Activated CD4-positive, alpha-beta T cell treated with anti-CD3 and anti-CD28 coated beads for 24 hours (primary cell): Measurements from ENCODE around the gene GABRB1.

Source experiments
- DNase-seq, 2 donors: peaks; one replicate each; pipeline ENCODE4 v3.0.0-alpha.2; 2020; ENCODE audit warnings: low read depth in 2 of 2

Gene GABRB1

DNA sequence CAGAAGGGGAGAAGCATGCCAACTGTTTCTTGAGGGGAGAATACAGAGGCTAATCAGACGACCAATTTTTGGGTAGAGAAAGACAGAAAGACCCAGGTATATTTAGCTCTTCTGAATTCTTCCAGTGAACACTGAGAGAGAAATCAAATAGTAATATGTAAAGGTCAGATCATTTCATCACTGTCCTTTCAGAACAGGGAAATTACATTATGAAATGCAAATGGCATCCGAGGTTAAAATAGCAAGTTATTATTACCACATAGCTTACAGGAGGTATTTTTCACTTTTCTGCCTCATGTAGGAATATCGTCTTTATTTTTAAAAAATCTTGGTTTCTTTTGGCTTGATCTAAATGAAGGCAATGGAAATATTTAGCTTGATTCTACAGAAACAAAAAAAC lies 18.0 kb downstream of the GABRB1 start:
- DNase-seq = no peak

DNA sequence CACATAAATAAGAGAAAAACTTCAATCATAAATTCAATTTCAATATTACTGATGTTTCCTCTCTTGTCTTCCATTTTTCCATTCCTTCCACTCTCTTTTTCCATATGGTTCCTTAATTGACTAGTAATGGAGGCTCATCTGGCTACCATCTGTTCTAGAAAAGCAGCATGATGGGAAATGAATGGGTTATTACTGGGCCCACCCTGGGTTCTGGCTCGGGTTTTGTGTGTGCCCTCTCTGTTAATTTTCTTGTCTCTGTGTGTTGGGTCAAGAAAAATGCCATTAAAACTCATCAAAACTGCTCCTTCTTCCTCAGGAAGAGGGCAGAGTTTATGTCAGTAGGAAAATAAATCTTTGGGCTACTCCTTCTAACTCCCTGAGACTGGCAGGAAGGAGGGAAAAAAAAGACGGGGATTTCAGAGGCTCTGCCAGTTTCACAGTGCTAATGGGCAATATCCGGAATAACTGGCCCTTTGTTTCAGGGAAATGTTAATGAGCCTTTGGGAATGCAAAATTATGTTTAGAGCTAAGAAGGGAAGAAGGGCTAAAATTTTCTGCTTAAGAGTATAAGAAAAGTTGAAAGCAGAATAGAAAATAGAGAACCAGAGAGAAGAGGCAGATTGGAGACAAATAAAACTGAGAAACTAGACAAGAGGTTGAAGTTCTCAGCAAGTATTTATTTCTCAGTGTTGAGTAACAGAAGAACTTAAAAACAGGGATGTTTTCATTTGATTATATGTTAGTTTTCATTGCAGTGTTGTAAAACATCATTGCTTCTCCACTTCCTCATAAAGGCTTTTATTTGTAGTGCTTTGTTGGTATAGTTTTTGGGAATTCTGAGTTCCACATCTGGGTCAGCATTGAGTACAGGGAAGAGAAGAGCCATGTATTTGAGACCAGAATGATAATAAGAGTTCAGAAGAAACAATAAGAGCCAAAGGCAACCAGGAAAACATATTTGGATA lies 19.7 kb downstream of the GABRB1 start:
- no peak for DNase-seq

DNA sequence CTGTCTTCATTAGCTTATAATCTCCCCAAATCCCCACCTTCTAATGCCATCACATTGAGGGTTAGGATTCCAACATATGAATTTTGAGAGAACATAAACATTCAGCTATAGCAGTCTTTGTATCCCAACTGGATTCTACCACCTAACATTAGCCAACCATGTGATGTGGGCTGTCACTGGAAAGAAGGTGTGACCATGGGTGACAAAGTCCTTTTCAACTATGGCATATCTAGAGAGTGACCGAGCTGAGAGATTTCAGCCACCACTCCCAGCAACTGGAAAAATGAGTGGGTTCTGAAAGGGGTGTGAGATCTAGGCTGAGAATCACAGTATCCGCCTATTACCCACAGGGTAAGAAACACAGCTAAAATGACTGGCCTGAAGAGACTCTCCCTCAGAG lies 22.1 kb downstream of the GABRB1 start:
- DNase-seq = no peak

DNA sequence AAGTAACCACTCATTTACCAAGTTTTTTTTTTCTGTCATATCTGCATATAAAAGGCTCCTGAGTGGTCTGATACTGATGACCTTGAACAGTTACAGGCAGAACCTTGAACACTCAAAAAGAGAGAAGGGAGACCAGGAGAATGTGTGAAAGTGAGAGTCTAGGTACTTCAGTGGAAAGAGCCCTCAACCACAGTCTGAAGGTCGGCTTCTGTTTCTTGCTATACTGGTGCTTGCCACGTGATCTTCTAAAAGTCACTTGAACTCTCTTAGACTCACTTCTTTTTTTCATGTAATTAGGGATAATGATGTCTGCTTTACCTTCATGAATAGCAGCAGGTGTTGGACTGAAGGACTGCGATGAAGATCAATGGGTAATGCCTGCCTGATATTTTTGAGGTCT lies 22.8 kb downstream of the GABRB1 start:
- DNase-seq = no peak

DNA sequence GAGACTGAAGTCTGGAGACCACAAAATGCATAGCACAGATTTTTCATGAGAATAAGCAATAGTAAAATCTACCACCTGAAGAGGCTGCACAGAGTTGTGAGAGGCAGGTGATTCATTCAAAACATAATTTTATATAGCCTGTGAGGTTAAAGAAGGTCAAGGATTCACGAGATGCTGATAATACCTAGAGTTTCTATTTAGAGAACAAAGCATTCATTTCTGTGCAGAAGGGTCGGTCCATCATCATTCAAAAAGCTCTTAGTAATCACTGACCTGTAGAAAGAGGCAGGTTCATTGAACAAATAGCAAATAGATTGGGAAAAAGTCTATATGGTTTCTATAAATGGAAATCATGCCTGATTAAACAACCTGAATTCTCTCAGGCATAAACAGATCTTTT lies 26.6 kb downstream of the GABRB1 start:
- DNase-seq = no peak

DNA sequence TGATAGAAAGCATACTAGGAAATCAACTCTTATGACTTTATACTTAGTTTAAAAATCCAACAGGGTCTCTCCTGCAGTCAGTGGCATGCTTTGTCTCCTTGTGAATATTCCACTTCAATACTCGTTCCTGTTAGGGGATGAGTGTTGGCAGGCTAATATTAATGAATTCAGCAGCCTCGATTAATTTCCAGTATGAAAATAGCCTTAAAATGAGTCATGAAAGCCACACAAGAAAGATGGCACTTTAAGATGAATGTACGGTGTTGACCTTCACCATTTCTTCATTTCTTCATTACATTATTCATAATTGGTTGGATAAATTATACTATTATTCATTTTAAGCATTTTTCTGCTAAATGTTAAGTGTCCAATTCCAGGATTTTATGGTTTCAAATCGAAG lies 29.2 kb downstream of the GABRB1 start:
- DNase-seq = no peak

DNA sequence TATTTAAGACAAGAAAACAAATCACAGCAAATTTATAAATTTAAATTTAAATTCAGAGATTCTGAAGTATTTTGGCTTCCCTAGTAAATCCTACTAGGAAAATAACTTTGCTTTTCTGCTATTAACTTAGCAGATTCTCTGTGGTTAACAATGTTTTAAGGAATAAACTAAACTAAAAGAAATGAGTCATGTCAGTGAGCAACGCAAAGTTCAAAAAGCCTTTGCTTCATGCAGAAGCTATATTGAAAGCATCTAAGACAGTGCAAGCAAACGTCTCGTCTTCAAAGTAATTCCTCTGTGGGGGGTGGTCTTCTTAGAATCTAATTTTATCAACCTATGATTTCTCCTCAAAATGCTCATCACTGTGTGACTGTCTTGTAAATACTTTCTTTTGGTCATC lies 30.1 kb downstream of the GABRB1 start:
- no peak for DNase-seq

DNA sequence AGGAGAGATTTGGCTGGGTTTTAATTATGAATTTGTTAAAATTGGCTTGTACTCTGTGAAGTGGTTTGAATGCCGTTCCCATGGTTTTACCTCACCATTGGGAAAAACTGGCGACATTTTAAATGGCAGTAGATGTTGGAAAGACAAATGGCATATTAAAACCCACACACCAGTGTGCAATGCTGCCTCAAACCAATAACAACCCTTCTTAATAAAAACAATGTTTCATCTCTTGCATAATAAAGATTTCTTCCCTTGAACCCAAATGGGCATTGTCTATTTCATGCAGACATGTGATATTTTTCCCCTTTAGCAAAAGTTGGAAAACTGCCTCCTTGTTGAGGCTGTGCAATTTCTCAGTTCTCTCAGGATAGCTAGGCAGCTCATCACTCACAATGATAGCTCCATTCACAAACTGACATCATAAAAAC lies 33.7 kb downstream of the GABRB1 start:
- DNase-seq = no peak

DNA sequence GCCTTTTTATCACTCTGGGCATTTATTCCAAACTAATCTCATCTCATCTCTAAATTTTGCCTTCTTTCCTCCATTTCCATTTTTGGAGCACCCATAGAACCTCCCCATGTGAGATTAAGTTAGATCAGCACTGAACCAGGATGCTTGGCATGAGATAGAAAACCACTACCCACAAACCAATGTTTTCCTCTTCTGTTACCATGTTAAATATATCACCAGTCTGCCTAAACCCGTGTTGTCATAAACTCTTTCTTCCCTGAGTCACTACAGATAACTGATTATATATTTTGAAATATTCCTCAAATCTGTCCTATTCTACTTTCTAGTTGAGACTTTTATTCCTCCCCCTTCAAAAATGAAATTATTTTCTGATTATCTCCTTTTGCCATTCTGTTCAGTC lies 37.6 kb downstream of the GABRB1 start:
- no peak for DNase-seq

DNA sequence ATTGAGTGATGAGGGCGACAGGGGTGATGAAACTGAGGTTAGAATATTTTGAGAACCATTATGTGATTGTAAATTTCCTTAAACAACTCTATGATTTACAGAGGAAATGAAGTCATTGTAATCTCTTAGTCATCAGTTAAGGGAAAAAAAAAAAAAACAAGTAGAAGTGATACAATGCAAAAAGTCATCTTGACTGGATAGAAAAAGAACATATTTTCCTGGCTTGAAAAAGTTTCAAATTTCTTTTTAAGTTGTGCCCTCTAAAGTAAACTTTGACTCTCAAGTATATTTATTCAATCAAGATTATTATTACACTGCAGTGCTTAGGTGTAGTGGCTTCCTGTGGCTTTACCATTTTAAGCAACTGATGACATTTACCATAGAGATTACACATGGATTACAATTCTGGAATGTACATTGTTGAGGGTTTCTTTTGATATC lies 40.6 kb downstream of the GABRB1 start:
- no peak for DNase-seq

DNA sequence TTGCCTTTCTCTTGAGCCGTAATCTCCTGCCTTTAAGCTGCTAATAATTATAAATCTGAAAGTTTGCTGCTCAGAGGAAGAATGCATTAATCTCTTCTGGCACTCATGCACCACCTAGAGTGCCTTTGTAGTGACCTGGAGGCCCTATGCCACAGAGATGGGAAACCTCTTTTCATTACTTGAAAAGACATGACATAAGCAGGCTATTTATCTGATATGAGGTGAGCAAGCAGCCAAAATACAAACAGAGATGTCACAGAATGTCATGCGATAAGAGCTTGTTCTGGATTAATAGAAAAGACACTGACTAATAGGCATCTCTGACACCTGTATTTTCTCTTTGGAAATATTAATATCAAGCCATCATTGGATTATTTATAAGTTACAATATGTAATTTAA lies 42.3 kb downstream of the GABRB1 start:
- DNase-seq = no peak

DNA sequence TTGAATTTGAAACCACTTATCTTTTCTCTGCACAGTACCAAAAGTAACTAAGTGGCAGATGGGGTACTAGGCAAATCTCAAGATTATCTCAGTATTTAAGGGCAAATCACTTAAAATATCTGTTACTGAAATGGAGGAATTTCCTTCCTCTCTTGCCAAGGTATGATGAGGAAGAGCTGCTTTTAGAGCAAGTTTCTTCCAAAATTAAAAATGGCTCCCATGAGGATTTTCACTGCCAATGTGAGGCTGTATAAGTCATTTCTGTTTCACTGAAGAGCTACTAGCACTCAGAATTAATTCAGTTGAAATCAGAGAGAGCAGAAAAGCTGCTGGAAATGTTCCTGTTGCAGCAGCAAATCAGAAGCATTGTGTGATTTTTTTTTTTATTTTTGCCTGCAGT lies 43.4 kb downstream of the GABRB1 start:
- DNase-seq = no peak

DNA sequence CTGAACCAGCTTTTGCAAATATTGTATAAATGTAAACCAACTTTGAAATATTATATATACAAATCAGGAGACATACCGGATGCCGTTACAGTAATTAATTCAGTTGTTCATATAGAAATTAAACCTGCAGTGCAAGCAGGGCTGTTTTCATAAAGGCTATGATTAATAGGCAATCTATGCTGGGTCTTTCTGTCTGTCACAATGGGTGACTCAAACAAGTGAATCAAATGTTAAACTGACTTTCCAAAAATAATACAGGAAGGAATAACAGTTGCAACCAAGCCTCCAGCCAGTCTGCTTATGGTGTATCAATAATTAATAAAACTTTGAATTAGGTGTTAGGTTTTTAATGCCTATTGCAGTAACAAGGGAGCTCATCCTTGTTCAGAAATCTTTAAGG lies 43.9 kb downstream of the GABRB1 start:
- no peak for DNase-seq

DNA sequence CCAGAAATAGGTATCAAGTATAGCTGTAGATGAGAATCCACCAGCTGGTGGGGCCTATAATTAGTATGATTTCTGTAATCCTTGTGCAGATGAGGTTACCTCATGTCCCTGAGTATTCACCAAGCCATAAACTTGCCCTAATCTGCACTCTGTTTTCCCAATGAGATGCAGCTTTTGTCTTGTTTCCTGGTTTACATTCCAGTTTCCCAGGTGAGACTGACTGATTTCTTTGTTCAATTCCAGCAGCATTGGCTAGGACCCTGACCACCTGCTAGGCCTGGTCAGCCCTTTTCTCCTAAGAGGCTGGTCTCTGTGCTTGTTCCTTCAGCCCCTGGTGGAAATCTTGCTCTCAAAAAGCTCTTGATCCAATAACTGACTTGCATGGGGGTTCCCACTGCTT lies 44.6 kb downstream of the GABRB1 start:
- no peak for DNase-seq

DNA sequence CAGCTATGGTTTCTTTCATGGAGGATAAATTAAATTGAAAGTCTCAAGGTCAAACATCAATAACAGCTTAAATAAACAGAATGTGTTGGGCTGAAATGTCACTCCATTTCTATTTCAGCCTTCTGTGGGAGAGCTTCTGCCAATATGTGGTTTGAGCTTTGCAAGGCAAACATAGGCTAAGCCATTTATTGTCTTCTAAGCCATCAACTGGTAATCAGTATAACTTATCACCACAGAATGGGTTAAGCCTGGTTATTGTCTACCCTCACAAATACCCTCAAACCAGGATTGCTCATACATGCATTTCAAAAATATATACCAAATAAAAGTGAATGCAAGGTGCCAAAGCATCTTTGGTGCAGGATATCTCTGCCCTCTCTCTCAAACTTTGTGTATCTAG lies 52.7 kb downstream of the GABRB1 start:
- no peak for DNase-seq

DNA sequence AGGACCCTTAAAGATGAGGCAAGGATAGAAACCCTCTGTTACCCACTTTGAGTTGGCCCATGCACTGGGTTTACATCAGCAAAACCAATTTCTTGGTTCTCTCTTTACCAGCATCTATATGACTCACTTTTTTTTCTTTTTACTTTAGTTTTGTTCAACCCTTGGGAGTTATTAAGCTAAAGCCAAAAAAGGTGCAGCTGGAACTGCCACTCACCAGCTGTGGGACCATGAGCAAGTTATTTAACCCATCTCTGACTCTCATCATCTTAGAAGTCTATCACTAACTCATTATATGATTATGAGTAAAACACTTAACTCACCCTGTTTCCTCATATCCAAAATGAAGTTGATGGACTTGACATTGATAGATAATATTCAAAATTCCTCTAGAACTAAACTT lies 53.4 kb downstream of the GABRB1 start:
- DNase-seq = no peak

DNA sequence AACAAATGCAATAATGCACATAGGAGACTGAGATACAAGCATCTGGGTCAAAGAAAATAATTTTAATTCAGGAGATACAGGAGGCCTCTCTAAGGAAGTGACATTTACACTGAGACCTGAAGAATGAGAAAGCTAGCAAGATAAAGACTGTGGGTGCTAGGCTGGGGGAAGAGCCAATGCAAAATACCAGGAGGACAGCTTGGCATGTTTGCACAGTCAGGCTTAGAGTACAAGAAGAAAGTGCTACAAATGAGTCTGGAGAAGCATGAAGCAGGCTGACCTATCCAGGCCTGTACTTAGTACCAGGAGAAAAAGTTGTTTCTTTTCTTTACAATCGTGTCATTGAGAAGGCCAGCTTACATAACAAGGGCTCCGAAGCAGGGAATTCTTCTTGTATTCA lies 56.9 kb downstream of the GABRB1 start:
- no peak for DNase-seq

DNA sequence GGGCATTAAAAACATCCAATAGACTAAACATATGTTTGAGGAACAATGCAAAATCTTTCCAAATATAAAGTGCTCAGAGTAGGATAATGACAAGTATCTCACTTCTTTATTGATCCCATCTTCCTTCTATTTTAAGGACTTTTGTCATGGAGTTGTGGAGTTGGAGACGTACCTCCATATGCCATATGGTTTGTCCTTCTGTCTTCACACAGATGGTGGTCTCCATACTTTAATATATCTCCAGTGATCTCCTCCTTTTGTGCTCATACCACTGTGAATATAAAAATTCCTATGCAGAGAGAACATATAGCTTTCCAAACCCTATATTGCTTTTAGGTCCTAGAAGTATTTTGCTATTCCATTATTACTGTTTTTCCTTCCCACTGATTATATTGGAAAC lies 64.5 kb downstream of the GABRB1 start:
- no peak for DNase-seq

DNA sequence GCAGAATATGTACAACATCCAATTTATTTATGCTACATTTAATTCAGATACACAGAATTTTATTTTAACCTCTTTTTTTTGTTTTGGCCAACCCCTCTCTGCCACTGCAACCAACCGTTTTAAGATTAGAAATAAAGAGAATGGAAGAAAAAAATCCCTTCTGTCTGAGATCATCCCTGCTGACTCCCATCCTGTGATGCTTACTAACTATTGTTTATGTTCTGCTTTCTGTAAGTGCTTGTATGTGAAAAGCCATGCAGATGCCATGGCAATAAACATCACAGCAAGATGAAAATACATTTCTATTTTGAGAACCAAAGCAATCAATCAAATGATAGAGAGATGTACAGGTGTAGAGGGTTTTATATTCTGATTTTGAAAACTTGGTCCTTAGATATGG lies 70.1 kb downstream of the GABRB1 start:
- DNase-seq = no peak

DNA sequence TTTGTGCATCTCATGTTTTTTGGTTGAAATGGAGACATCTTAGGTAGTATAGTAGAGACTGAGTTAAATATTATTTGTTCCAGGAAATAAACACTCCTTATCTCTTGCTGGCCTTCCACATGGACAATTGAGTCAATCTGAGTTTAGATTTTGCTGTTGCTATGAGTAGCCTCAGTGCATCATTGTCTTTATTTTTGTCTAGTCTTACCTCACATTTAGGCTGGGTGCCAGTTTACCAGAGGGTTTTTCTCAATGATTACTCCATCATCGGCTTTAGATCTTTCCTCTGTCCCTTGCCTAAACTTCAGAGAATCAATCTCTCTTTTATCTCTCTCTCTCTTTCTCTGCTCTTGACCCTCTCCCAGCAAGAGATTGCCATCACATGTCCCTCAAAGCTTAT lies 73.6 kb downstream of the GABRB1 start:
- no peak for DNase-seq

DNA sequence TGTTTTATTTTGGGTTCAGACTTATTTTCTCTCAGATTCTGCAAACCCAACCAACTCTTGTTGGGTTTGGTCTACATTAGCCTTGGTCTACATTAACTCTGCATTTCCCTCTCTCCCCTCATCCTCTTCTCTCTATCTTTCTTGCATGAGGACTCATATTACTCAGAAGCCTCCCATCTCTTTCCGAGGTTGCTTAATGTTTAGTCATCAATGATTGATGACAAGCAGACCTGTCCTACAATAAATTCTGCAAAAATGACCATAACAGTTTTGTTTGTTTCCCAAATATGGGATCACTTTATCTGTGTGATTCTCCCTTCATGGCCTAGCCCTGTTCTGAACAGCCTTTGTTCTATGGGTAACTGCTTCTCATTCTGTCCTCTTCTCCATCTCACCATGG lies 75.2 kb downstream of the GABRB1 start:
- no peak for DNase-seq

DNA sequence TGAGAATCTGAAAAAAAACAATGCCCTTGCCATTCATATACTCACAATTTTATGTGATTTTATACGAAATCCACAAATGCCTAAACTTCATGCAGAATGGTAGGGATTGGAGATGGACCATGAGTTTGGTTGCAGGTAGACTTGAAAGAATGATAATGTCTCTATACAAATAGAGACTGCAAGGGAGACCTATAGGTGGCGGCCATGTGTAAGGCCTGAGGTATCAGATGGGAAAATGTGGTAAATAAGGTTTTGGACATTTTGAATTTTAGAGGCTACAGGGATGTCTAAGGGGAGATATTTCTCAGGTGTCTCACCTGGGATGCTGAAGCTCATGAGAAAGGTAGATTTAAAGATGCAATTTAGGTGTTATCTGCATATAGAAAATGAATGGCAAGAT lies 78.0 kb downstream of the GABRB1 start:
- DNase-seq = no peak

DNA sequence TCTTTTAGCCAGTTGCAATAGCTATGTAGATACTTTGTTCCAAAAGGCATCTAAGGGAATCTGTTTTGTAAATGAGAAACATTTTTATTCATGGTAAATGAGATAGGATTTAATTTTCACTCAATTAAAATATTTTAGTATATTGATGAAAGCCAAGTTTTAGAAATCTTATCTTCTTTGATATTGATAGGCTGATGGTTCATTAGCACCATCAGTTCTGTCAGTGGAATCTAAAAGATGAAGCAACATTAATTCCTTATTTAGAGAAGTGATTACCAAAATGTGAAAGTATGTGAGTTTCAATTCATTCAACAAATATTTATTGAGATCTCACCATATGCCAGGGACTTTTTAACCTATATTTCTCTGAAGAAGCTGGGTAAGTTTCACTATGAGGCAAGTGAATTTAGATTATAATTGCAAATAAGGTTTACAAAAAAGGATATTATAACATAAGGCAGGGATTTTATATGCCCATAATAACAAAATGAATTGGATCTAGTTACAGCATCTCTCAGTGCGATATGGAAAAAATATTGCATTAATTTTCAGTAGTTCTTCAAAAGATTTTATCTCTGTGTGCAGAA lies 79.3 kb downstream of the GABRB1 start:
- DNase-seq = no peak
